SKM-1 (cell line): Measurements from ENCODE around the gene CBS.
"Not testable (repeated sequence)": the region's sequence is repeated elsewhere in the genome, so short reads cannot be mapped to it uniquely, and the experiment has no call there.

Source experiments
- DNase-seq: peaks from one replicate; lab custom pipeline; 2025; ENCODE audit not compliant: unreplicated experiment; lab: John Stamatoyannopoulos, UW

Gene CBS

GRCh38 chr21:43027846-43028731 is 47.5 kb downstream of the CBS start:
- no peak for DNase-seq

- DNase-seq = no peak
Measured at GRCh38 chr21:43025636-43026180, 49.9 kb downstream of the CBS start.

GRCh38 chr21:43024439-43025136 is 51.0 kb downstream of the CBS start:
- DNase-seq = no peak

GRCh38 chr21:43023175-43023574 is 52.5 kb downstream of the CBS start:
- DNase-seq = no peak

GRCh38 chr21:43021756-43022600 is 53.7 kb downstream of the CBS start:
- no peak for DNase-seq

- DNase-seq = no peak
Measured at GRCh38 chr21:43021191-43021590, 54.4 kb downstream of the CBS start.

- no peak for DNase-seq
Measured at GRCh38 chr21:43020771-43021170, 54.9 kb downstream of the CBS start.

- DNase-seq = no peak
Measured at GRCh38 chr21:43020177-43020576, 55.5 kb downstream of the CBS start.

- DNase-seq = no peak
Measured at GRCh38 chr21:43018519-43018918, 57.1 kb downstream of the CBS start.

GRCh38 chr21:43016728-43017127 is 58.9 kb downstream of the CBS start:
- DNase-seq = no peak

- DNase-seq = no peak
Measured at GRCh38 chr21:43015906-43016540, 59.6 kb downstream of the CBS start.

GRCh38 chr21:43012596-43012995 is 63.0 kb downstream of the CBS start:
- no peak for DNase-seq

GRCh38 chr21:43006874-43007208 is 68.8 kb downstream of the CBS start:
- no peak for DNase-seq

GRCh38 chr21:43006051-43006873 is 69.4 kb downstream of the CBS start:
- DNase-seq = not testable (repeated sequence)

- no peak for DNase-seq
Measured at GRCh38 chr21:43005635-43006034, 70.0 kb downstream of the CBS start.

GRCh38 chr21:43004926-43005325 is 70.7 kb downstream of the CBS start:
- DNase-seq = no peak
